GM23248 (cell line): ENCODE data around the gene DOCK9.

Experiments used
- EZH2 ChIP-seq: fragments of 200-600 bp; sonication (generic); IDR thresholded peaks from 2 replicates; pipeline ENCODE4 v1.6.1; 2018; ENCODE audit warnings: antibody characterized with exemption, mild to moderate bottlenecking; ENCODE audit not compliant: insufficient read depth, poor library complexity, severe bottlenecking
- EZH2phosphoT487 ChIP-seq: fragments of 200-600 bp; sonication (generic); IDR thresholded peaks from 2 replicates; pipeline ENCODE4 v1.6.1; 2018; ENCODE audit warnings: antibody characterized with exemption, moderate library complexity, mild to moderate bottlenecking, low read depth; ENCODE audit not compliant: insufficient read depth

DNA sequence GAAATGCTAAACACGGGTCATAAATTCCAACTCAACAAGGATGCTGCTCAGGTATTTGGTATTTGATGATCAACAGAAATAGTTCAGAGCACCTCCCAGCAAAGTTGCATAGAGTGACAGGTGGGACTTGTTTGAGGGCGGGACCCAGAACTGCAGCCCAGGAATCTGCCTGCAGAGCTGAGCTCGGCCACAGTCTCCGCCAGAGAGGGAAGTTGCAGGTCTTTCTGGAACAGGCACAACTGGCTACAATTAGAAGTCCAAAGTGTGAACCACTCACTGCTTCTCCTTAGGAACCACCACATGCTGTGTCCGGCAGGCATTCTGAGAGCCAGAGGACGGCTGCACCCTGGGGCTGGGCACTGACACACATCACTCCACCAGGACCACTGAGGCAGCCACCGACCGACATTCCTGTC is 226.5 kb downstream of the DOCK9 start:
- TF ChIP-seq EZH2, result no peak
- no peak for TF ChIP-seq EZH2phosphoT487
